ENCODE data around the gene SNX18.
"Not testable (repeated sequence)": the region's sequence is repeated elsewhere in the genome, so short reads cannot be mapped to it uniquely, and the experiment has no call there.

SNX18 gene

GRCh38 chr5:54480296-54480695 is 37.3 kb upstream of the SNX18 start:
- H3K27ac ChIP-seq = no peak overlapping the region
- no peak for TF ChIP-seq ZFX (IDR thresholded peaks at IDR 0.05)
- TF ChIP-seq CTCF (conservative IDR thresholded peaks at IDR 0.05) = no peak

- H3K27ac ChIP-seq = no peak overlapping the region
- no peak for TF ChIP-seq CTCF (conservative IDR thresholded peaks at IDR 0.05)
- TF ChIP-seq ZFX (IDR thresholded peaks at IDR 0.05) = no peak
These were observed 33.2 kb upstream of the SNX18 start for GRCh38 chr5:54484219-54484894.

GRCh38 chr5:54485659-54486058 is 31.9 kb upstream of the SNX18 start:
- H3K27ac ChIP-seq = not testable (repeated sequence)

- not testable (repeated sequence) for H3K27ac ChIP-seq
- peak; percentile 58 for TF ChIP-seq CTCF (conservative IDR thresholded peaks at IDR 0.05)
These were observed 27.9 kb upstream of the SNX18 start for GRCh38 chr5:54489648-54489979.

GRCh38 chr5:54491326-54491725 is 26.2 kb upstream of the SNX18 start:
- no peak for TF ChIP-seq ZFX (IDR thresholded peaks at IDR 0.05)
- no peak for TF ChIP-seq CTCF (conservative IDR thresholded peaks at IDR 0.05)
- no peak overlapping the region for H3K27ac ChIP-seq

- TF ChIP-seq CTCF (conservative IDR thresholded peaks at IDR 0.05) = no peak
- no peak for TF ChIP-seq ZFX (IDR thresholded peaks at IDR 0.05)
- H3K27ac ChIP-seq = no peak overlapping the region
These were observed 25.4 kb upstream of the SNX18 start for GRCh38 chr5:54492178-54492577.

GRCh38 chr5:54495027-54495426 is 22.5 kb upstream of the SNX18 start:
- H3K27ac ChIP-seq = no peak overlapping the region
- TF ChIP-seq CTCF (conservative IDR thresholded peaks at IDR 0.05) = no peak
- no peak for TF ChIP-seq ZFX (IDR thresholded peaks at IDR 0.05)

- no peak overlapping the region for H3K27ac ChIP-seq
- no peak for TF ChIP-seq ZFX (IDR thresholded peaks at IDR 0.05)
- no peak for TF ChIP-seq CTCF (conservative IDR thresholded peaks at IDR 0.05)
These were observed 3.3 kb upstream of the SNX18 start for GRCh38 chr5:54514291-54514690.

Data from C4-2B (cell line).